Natural killer cell (primary cell): ENCODE results near the gene MAN1A1. TPM values are rescaled to one million over a fixed set of nuclear protein-coding genes. Genes with fewer than 3 reads are reported as not detected.
"Not testable (repeated sequence)": the region's sequence is repeated elsewhere in the genome, so short reads cannot be mapped to it uniquely, and the experiment has no call there.

ENCODE experiments used
- ATAC-seq, 3 donors: fragments of 150-1000 bp in 2 of 3; fragments of 200-7000 bp in 1 of 3; cut with Tn5 transposase; 1 replicate in 1 of 3; 2 replicates in 2 of 3; pipeline ENCODE4 v1.10.0; 2021; ENCODE audit warnings: mild to moderate bottlenecking in 2 of 3, moderate library complexity in 2 of 3
- DNase-seq, 2 donors: peaks; one replicate each; pipeline versions ENCODE4 v3.0.0 to v3.0.0-alpha.2; 2013 to 2021; ENCODE audit warnings: mixed read lengths in 1 of 2
- H3K27ac ChIP-seq: one replicate; pipeline ENCODE4 v1.5.1; 2013; ENCODE audit warnings: mild to moderate bottlenecking, low read length
- H3K27me3 ChIP-seq: one replicate; pipeline ENCODE4 v1.6.1; 2013; ENCODE audit warnings: low read length; ENCODE audit not compliant: control insufficient read depth, insufficient read depth
- H3K36me3 ChIP-seq: one replicate; pipeline ENCODE4 v1.6.1; 2013; ENCODE audit warnings: low read length; ENCODE audit not compliant: control insufficient read depth, insufficient read depth
- H3K4me1 ChIP-seq: one replicate; pipeline ENCODE4 v1.6.1; 2013; ENCODE audit warnings: low read length; ENCODE audit not compliant: control insufficient read depth, insufficient read depth
- H3K4me3 ChIP-seq: one replicate; pipeline ENCODE4 v1.5.1; 2013; ENCODE audit warnings: low read length
- H3K9me3 ChIP-seq: one replicate; pipeline ENCODE4 v1.6.1; 2013; ENCODE audit warnings: low read length; ENCODE audit not compliant: control insufficient read depth, insufficient read depth
- H3K27ac Mint-ChIP-seq, 2 donors: one replicate each; pipeline ENCODE4 v1.8.0; 2022; ENCODE audit warnings: mild to moderate bottlenecking in 2 of 2, mixed read lengths in 2 of 2, moderate library complexity in 1 of 2
- H3K27me3 Mint-ChIP-seq, 2 donors: one replicate each; pipeline ENCODE4 v1.8.0; 2022; ENCODE audit warnings: low read depth in 2 of 2, mixed read lengths in 2 of 2
- H3K36me3 Mint-ChIP-seq: one replicate; pipeline ENCODE4 v1.8.0; 2022; ENCODE audit warnings: mixed read lengths
- H3K4me1 Mint-ChIP-seq, 2 donors: one replicate each; pipeline ENCODE4 v1.8.0; 2022; ENCODE audit warnings: mixed read lengths in 2 of 2
- H3K4me3 Mint-ChIP-seq: one replicate; pipeline ENCODE4 v1.8.0; 2022; ENCODE audit warnings: mild to moderate bottlenecking, moderate library complexity, mixed read lengths
- H3K9me3 Mint-ChIP-seq, 2 donors: one replicate each; pipeline ENCODE4 v1.8.0; 2022; ENCODE audit warnings: mixed read lengths in 2 of 2
- CTCF ChIP-seq: fragments of 200-600 bp; IDR thresholded peaks from one replicate; pipeline ENCODE4 v1.8.0; 2022; ENCODE audit warnings: antibody characterized with exemption
- WGBS: methylation state at CpG from one replicate; pipeline ENCODE4 v1.1.7; 2013; ENCODE audit warnings: missing lambda C conversion rate; ENCODE audit not compliant: insufficient coverage; 5-methylcytosine and 5-hydroxymethylcytosine counted together
- intact Hi-C: fragments of 100-400 bp; cut with micrococcal nuclease; formaldehyde crosslinking; loops from one replicate; pipeline ENCODE4 v1.14.2; 2022
- total RNA-seq, 4 donors: library from RNA; stranded (reverse); fragments of 120-200 nt in 1 of 4; gene quantifications; one replicate each; pipeline versions ENCODE4 v1.2.3 to v1.2.4, GENCODE V29; 2013 to 2022

The MAN1A1 gene
- total RNA-seq, 3 donors from 2014 or later (not counting 1 experiment from before 2014, with no cell fraction given) = 45.6 to 54.6 (median 53.6) TPM

- ATAC-seq (no peak), DNase-seq (no peak)
- Mint-ChIP-seq H3K36me3 (no peaks in the 10 kb centered on the region), H3K4me3 (no peak overlapping the region), H3K27me3 (no peaks in the 10 kb centered on the region), H3K4me1 (no peaks in the 10 kb centered on the region), H3K27ac (no peak overlapping the region), H3K9me3 (no peaks in the 10 kb centered on the region)
- Histone ChIP-seq H3K27me3 (no peaks in the 10 kb centered on the region), H3K4me1 (no peaks in the 10 kb centered on the region), H3K4me3 (no peak overlapping the region), H3K9me3 (no peaks in the 10 kb centered on the region), H3K27ac (no peak overlapping the region), H3K36me3 (no peaks in the 10 kb centered on the region)
- intact Hi-C loops = no loop called here
- WGBS = 94% methylated on average over 7 of the region's 9 CpGs
- TF ChIP-seq CTCF = no peak
Observed at GRCh38 chr6:119158057-119158848, 191.3 kb downstream of the MAN1A1 start.

- ATAC-seq (no peak), DNase-seq (no peak)
- H3K27me3 Mint-ChIP-seq = no peaks in the 10 kb centered on the region
- H3K36me3 ChIP-seq = no peaks in the 10 kb centered on the region
- no peaks in the 10 kb centered on the region for H3K4me1 ChIP-seq
- H3K27ac ChIP-seq = no peak overlapping the region
- TF ChIP-seq CTCF = no peak
- H3K4me3 ChIP-seq = no peak overlapping the region
- H3K36me3 Mint-ChIP-seq = no peaks in the 10 kb centered on the region
- no peaks in the 10 kb centered on the region for H3K9me3 Mint-ChIP-seq
- no peaks in the 10 kb centered on the region for H3K27me3 ChIP-seq
- WGBS = 89% methylated on average over 3 of the region's 3 CpGs
- intact Hi-C loops = no loop called here
- no peak overlapping the region for H3K4me3 Mint-ChIP-seq
- H3K27ac Mint-ChIP-seq = no peak overlapping the region
- H3K4me1 Mint-ChIP-seq = no peaks in the 10 kb centered on the region
- no peaks in the 10 kb centered on the region for H3K9me3 ChIP-seq
Observed at GRCh38 chr6:119157506-119157815, 192.1 kb downstream of the MAN1A1 start.

- no peak overlapping the region for H3K4me3 Mint-ChIP-seq
- Histone ChIP-seq H3K4me1 (no peaks in the 10 kb centered on the region), H3K4me3 (no peak overlapping the region), H3K27me3 (no peaks in the 10 kb centered on the region), H3K27ac (no peak overlapping the region), H3K9me3 (no peaks in the 10 kb centered on the region), H3K36me3 (no peaks in the 10 kb centered on the region)
- H3K27me3 Mint-ChIP-seq = no peaks in the 10 kb centered on the region
- WGBS = 91% methylated on average over 8 of the region's 8 CpGs
- no peak for TF ChIP-seq CTCF
- H3K4me1 Mint-ChIP-seq = no peaks in the 10 kb centered on the region
- H3K9me3 Mint-ChIP-seq = no peaks in the 10 kb centered on the region
- DNase-seq (no peak), ATAC-seq (no peak)
- H3K36me3 Mint-ChIP-seq = no peaks in the 10 kb centered on the region
- intact Hi-C loops = no loop called here
- no peak overlapping the region for H3K27ac Mint-ChIP-seq
Observed at GRCh38 chr6:119156757-119157505, 192.6 kb downstream of the MAN1A1 start.

GRCh38 chr6:119156082-119156481, 193.5 kb downstream of the MAN1A1 start:
- H3K9me3 ChIP-seq, H3K4me3 Mint-ChIP-seq, DNase-seq, ATAC-seq, H3K4me1 Mint-ChIP-seq, H3K27me3 ChIP-seq, H3K36me3 ChIP-seq, H3K36me3 Mint-ChIP-seq, H3K27me3 Mint-ChIP-seq, intact Hi-C loops, H3K9me3 Mint-ChIP-seq, H3K27ac ChIP-seq, H3K4me1 ChIP-seq, H3K27ac Mint-ChIP-seq, H3K4me3 ChIP-seq: not testable (repeated sequence)
- 87% methylated on average over 3 of the region's 4 CpGs for WGBS
